GM12892 (cell line): Measurements from ENCODE around the gene ACLY.

Source experiments
- POLR2A ChIP-seq: IDR thresholded peaks from 2 replicates; pipeline ENCODE4 v1.6.1; 2011; ENCODE audit warnings: low read depth, low read length, control low read depth
- TAF1 ChIP-seq: IDR thresholded peaks from 2 replicates; pipeline ENCODE4 v1.6.1; 2011; ENCODE audit warnings: low read depth, mild to moderate bottlenecking, control low read depth, low read length, borderline replicate concordance

DNA sequence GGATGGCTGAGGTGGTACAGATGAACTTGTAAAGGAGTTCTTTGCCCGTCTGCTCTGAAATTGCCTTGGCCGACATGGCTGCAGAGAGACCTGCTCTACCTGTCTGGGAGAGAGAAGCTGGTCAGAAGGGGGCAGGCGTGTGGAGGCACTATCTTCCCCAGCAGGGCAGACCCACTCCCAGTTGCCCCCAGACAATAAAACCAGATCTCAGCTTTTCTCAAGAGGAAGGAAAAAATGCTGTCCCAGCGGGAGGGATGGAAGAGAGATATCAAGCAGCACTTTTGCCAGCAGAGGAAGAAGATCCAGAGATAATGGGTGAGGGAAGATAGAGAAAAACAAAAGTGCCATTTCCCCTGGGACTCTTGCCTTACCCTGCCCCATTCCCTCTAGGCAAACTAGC is 5.0 kb downstream of the ACLY start:
- TF ChIP-seq TAF1 (no peak), POLR2A (no peak)
